Measurements from ENCODE around the gene LPCAT4.
"Not testable (repeated sequence)": the region's sequence is repeated elsewhere in the genome, so short reads cannot be mapped to it uniquely, and the experiment has no call there.

Gene LPCAT4

GRCh38 chr15:34364041-34364440 lies 3.0 kb downstream of the LPCAT4 start:
- no peak for DNase-seq (ENCODE audit: low read depth in 2 of 3, low spot score in 1 of 3)

GRCh38 chr15:34362047-34362773 lies 4.8 kb downstream of the LPCAT4 start:
- no peak for DNase-seq (ENCODE audit: low read depth in 2 of 3, low spot score in 1 of 3)

GRCh38 chr15:34361278-34361677 lies 5.7 kb downstream of the LPCAT4 start:
- no peak for DNase-seq (ENCODE audit: low read depth in 2 of 3, low spot score in 1 of 3)

- DNase-seq (ENCODE audit: low read depth in 2 of 3, low spot score in 1 of 3), result no peak
These were observed 6.7 kb downstream of the LPCAT4 start for GRCh38 chr15:34360298-34360697.

- DNase-seq (ENCODE audit: low read depth in 2 of 3, low spot score in 1 of 3), result no peak
These were observed 7.6 kb downstream of the LPCAT4 start for GRCh38 chr15:34359416-34359815.

GRCh38 chr15:34358948-34359347 lies 8.0 kb downstream of the LPCAT4 start:
- DNase-seq (ENCODE audit: low read depth in 2 of 3, low spot score in 1 of 3), result no peak

- no peak for DNase-seq (ENCODE audit: low read depth in 2 of 3, low spot score in 1 of 3)
These were observed 8.6 kb downstream of the LPCAT4 start for GRCh38 chr15:34358367-34358766.

- no peak for DNase-seq (ENCODE audit: low read depth in 2 of 3, low spot score in 1 of 3)
These were observed 9.3 kb downstream of the LPCAT4 start for GRCh38 chr15:34357653-34358052.

- DNase-seq (ENCODE audit: low read depth in 2 of 3, low spot score in 1 of 3), result no peak
These were observed 11.8 kb downstream of the LPCAT4 start for GRCh38 chr15:34355241-34355640.

- DNase-seq (ENCODE audit: low read depth in 2 of 3, low spot score in 1 of 3), result no peak
These were observed 12.7 kb downstream of the LPCAT4 start for GRCh38 chr15:34354286-34354685.

- no peak for DNase-seq (ENCODE audit: low read depth in 2 of 3, low spot score in 1 of 3)
These were observed 13.4 kb downstream of the LPCAT4 start for GRCh38 chr15:34353627-34354026.

GRCh38 chr15:34352996-34353395 lies 14.0 kb downstream of the LPCAT4 start:
- not testable (repeated sequence) for DNase-seq (ENCODE audit: low read depth in 2 of 3, low spot score in 1 of 3)

- DNase-seq (ENCODE audit: low read depth in 2 of 3, low spot score in 1 of 3), result no peak
These were observed 17.2 kb downstream of the LPCAT4 start for GRCh38 chr15:34349769-34350168.

- DNase-seq (ENCODE audit: low read depth in 2 of 3, low spot score in 1 of 3), result no peak
These were observed 18.2 kb downstream of the LPCAT4 start for GRCh38 chr15:34348735-34349300.

- no peak for DNase-seq (ENCODE audit: low read depth in 2 of 3, low spot score in 1 of 3)
These were observed 18.9 kb downstream of the LPCAT4 start for GRCh38 chr15:34347951-34348638.

GRCh38 chr15:34342737-34343575 lies 24.0 kb downstream of the LPCAT4 start, which contains the start of the genes NOP10 and NUTM1:
TSS of gene NOP10 (minus strand) at chr15:34343136. CDS start at chr15:34343073, 63 bp downstream.
TSS of gene NUTM1 (plus strand) at chr15:34343315. CDS start at chr15:34343697, 382 bp downstream.
- DNase-seq (ENCODE audit: low read depth in 2 of 3, low spot score in 1 of 3), result peak; percentile 91 to 97 (median 93)

GRCh38 chr15:34342213-34342736 lies 24.7 kb downstream of the LPCAT4 start:
- DNase-seq (ENCODE audit: low read depth in 2 of 3, low spot score in 1 of 3), result not testable (repeated sequence)

- DNase-seq (ENCODE audit: low read depth in 2 of 3, low spot score in 1 of 3), result no peak
These were observed 25.4 kb downstream of the LPCAT4 start for GRCh38 chr15:34341381-34342212.

- no peak for DNase-seq (ENCODE audit: low read depth in 2 of 3, low spot score in 1 of 3)
These were observed 27.1 kb downstream of the LPCAT4 start for GRCh38 chr15:34339946-34340345.

- no peak for DNase-seq (ENCODE audit: low read depth in 2 of 3, low spot score in 1 of 3)
These were observed 28.6 kb downstream of the LPCAT4 start for GRCh38 chr15:34338347-34338746.
